Fibroblast of skin of right biceps (primary cell): ENCODE data around the gene NCK2.
"Not testable (repeated sequence)": the region's sequence is repeated elsewhere in the genome, so short reads cannot be mapped to it uniquely, and the experiment has no call there.

Experiments used
- DNase-seq: peaks from one replicate; pipeline ENCODE4 v3.0.0-alpha.2; 2013

The NCK2 gene

DNA sequence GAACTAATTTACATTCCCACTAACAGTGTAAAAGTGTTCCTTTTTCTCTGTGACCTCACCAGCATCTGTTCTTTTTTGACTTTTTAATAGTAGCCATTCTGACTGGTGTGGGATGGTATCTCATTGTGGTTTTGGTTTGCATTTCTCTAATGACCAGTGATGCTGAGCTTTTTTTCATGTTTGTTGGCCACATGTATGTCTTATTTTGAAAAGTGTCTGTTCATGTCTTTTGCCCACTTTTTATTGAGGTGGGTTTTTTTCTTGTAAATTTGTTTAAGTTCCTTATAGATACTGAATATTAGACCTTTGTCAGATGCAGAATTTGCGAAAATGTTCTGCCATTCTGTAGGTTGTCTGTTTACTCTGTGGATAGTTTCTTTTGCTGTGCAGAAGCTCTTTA, 153.0 kb downstream of the NCK2 start:
- DNase-seq: not testable (repeated sequence)

DNA sequence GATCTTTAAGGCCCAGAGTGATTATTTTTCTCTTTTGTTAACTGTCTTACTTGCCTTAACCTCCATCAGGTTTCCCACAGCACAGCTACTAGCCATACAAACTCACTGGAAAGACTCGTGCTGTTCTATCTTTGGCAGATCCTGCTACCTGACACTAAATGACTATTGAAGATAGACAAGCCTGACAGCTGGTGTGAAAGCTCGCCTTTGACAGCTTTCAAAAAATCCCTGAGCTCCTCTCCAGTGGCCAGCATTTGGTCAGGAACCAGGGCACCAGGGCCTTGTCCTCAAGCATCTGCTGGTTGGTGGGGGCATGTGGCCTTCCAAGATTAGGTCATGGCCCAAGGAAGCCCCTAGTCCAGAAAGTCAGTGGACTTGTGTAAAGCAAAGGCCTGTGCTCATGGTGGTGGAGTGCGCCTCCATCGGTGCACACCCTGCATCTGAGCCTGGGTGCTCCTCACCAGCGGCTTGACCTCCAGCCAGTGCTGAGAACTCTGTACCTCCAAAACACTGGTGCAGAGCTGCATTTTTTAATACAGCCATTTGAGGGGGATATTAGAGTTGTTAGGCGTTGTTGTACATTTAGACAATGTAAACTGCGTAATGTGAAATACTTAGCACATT, 158.5 kb downstream of the NCK2 start:
- no peak for DNase-seq

DNA sequence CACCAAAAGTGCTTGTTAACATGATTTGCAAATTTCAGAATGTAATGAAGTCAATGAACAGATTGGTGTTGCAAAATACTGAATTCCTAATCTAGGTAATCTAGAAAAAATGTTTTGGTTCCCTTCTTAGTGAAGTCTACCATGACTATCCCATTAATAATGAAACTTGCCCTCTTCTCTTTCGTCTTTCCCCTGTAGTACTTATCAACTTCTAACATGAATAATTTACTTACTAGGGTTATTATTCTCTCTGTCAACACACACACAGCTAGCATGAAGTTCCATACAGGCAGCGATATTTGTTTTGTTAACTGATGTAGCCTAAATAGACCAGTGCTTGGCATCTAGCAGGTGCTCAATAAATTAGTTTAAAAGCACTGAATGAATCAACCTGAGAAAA, 160.2 kb downstream of the NCK2 start:
- DNase-seq: no peak

DNA sequence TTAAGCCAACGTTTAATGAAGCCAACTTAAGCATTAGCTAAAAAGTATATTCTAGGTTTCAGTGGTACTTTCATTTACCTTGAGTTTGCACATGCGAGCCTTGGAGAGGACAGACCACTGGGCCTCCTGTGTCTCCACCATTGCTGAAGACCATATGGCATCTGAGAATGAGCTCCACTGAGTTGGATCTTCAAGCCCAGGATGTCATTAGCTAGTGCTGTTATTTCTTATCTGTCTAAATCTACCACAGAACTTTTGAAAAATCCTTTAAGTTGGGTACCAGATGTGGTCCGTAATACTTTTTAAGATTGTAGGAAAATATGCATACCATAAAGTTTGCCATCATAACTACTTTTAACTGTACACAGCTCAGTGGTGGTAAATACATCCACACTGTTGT, 161.8 kb downstream of the NCK2 start:
- no peak for DNase-seq

DNA sequence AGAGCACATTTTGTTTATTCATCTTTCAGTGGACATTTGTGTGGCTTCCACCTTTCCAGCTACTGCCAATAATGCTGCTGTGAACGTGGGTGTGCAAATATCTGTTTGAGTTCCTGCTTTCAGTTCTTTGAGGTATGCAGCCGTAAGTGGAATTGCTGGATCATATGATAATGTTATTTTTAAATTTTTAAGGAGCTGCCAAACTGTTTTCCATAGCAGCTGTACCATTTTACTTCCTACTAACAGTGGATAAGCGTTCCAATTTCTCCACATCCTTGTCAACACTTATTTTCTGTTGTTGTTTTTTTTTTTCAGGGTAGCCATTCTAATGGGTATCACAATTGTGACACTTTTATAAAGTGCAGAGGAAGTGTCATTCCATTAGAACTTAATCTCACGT, 162.5 kb downstream of the NCK2 start:
- DNase-seq: no peak

DNA sequence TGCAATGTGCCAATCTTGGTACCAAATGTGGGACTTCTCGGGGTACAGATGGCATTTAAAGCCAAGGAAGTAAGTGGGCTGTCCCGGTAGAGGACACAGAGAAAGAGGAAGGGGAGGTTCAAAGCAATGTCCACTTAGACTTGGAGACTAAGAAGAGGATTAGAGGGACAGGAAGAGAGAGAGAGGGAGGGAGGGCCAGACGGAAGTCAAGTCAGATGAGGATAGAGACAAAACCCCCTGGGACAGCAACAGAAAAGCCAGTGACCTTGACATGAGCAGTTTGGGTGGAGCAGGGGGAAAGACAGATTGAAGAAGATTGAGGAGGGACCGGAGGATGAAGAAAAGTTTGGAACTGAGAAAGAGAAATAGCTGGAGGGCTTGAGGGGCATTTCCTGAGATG, 164.5 kb downstream of the NCK2 start:
- no peak for DNase-seq

DNA sequence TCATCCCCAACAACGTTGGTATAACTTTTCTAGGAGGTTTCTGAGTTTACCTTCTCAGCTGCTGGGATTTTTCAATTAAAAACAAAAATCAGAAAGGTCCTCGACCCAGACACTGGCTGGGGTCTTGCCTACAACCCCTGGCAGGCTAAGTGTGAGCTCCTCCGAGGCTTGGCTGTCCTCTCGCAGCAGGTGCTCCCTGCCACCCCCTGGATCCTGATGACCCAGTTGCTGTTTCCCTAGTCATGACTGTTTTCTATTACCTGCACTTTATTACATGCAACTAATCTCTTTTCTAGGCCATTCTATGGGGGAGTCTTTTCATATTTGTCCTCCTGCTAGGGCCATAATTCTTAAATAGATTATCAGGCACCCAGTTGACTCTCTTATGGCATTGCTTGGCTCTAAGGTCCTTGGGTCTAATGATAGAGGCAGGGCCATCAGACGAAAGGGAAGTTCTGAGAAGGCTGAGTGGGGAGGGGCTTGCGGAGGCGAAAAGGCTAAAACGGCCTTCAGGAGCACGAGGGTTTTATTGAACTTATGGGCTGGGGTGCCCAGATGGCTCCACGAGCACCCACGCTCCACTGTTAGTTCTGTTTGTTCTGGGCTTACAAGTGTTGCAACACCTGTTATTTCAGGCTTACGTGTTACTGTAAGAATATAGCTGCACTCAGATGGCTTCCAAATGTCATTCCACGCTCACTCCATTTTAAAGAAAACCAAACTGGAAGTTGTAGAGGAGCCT, 166.0 kb downstream of the NCK2 start:
- DNase-seq: no peak

DNA sequence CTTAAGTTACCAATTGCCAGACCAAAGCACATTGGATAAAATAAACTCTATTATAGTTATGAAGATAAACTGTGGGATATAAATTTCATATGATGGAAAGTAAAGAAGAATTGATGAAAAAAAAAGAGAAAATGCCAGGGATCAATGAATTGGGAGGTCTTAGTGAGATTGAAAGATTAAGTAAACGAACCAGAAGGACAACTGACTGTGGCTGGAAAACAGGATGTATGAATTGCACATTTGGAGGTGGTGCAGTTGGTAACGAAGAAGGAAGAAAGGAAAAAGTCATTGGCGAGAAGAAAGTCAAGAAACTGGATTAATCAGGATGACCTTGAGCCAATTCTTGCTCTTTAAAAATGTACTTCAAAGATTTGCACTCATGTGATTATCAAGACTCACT, 166.7 kb downstream of the NCK2 start:
- DNase-seq: no peak

DNA sequence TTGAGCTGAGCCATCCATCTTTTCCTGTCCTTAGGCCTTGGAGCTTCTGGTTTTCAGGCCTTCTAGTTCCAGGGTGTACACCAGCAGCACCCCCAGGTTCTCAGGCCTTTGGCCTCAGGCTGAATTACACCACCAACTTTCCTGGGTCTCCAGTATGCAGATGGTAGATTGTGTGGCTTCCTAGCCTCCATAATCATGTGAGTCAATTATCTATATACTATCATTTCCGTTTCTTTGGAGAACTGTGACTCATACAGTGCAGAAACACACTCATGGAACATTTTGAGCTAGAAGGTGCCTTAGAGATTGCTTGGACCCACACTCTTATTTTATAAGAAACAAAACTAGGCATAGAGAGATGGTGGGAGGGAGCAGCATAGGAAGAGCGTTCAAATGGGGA, 167.4 kb downstream of the NCK2 start:
- no peak for DNase-seq

DNA sequence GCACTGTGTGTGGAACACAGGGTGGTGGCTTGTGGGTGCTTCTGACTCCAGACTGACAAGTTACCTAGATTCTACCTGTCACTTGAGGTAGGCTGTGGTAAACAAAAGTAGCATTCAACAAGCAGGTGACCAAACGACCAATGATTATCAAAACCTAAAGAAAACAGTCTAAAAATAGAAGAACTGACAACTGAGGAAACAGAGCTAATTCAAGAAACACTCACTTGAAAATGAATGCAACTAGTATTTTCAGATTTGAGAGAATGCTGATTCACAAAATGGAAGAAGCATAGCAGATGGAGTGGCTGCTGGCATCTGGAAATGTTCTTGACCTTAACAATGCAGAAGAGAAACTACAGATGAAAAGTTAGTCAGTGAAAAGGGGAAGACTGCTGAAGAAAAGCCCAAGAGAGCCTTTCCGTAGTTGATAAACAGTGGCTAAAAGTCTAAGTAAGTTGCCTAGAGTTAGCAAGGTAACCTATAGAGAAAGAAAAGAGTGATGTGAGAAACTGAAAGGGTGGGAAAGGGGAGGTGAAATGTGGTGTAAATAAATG, 170.4 kb downstream of the NCK2 start:
- DNase-seq: no peak

DNA sequence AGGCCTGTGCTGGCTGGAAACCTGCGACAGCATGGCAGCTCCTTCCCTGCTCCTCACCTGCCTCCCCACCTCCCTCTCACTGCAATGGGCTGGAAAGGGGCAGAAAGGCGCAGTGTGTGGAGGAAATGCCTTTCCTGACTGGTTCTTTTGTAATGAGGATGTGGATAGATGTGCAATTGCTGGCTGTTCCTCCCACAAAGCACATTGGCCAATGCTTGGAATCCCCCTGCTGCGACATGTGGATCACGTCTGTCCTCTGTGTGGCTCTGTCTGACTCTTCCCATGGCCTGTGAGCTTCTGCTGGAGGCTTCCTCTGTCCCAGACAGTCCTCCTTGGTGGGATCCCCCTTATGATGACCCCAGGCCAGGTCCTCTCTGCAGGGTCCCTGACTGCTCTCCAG, 172.5 kb downstream of the NCK2 start:
- no peak for DNase-seq

DNA sequence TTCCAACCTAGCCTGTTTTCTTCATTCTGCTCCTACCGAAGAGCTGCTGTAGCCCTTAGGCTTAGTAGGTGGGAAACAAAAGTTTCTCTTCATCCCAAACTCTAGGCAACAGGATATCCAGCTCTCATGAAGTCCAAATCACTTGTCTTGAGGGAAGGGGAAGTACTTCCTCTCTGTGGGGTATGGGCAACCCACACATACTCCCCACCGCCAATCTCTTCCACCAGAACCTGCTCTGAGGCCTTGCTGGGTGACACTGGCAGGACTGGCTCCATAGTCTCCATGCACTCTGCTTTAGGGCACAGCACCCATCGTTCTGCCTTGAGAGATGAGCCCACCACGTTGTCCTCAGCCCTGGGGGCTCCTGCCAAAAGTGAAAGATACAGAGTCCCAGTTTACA, 173.0 kb downstream of the NCK2 start:
- DNase-seq: no peak

DNA sequence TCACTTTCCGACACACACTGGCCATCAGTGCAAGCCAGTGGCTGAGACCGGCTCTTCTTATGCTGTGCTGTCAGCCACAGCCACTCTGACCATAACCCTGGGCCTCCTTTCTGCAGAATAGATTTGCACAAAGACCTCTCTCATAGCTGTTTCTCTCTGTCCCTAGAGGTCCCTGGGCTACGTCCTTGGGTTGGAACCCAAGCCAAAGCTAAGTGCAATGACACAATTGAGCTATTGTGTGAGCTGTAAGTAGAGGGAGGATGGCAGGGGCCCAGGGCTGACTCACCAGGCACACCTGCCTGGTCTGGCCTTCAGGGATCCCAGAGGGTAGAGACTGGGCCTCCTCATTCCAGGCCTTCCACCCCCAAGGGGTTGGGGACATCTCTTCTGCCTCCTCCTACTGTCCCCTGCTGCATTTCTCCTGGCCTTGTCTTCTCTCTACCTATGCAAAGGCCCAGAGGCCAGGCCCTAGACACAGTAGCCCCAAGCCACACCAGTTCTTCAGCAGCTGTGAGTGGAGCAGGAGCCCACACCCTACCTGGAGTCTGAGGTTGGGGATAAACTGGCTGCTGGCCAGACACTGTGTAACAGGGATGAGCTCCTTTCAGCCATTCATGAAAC, 174.6 kb downstream of the NCK2 start:
- DNase-seq: no peak

DNA sequence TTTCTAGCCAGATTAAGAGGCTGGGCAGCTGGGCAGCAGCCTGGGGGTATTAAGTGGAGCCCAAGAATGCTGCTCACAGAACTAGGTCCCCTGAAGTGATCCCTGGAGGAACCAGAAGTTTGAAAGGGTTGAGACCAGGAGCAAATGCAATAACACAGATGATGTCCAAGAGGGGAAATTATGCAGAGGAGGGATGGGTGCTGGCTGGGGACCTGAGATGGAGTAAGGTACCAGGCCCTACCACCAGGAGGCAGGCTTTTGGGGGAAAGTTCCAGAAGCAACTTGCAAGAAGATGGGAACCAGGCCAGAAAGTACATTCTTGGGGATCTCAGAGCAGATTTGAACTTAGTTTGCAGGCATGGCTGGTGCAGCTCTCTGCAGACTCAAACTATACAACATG, 175.1 kb downstream of the NCK2 start:
- peak; percentile 40 for DNase-seq

DNA sequence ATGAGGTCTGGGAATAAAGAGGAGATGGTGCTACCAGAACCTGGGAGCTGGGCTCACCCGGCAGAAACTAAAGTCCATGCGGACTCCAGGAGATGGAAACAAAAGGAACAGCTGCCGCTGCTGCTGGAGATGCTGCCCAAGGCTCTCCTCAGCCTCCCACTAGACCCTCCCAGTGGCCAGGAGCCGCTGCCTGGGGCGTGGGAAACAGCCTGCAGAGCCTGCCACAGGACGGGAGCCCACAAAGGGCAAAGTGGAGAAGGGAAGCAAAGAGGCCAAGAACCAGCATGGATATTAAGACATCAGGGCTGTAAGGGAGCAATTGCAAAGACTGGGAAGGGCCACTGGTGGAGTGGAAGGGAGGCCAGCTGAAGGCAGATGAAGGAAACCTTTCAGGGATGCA, 179.6 kb downstream of the NCK2 start:
- DNase-seq: no peak

DNA sequence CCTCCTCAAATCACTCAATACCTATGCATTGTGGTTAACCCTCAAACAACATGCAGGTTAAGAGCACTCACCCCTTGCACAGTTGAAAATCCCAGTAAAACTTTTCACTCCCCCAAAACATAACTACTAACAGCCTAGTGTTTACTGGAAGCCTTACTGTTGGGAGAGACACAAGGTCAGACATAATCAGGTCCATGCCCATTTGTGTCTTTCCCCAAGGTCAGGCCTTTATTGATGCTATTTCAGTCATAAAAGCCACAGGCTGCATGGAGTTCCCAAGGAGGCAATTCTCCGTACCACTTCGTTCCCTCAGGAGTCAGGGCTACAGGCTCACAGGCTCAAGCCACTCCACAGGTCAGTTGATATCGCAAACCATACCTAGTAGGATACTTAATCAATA, 180.2 kb downstream of the NCK2 start:
- no peak for DNase-seq

DNA sequence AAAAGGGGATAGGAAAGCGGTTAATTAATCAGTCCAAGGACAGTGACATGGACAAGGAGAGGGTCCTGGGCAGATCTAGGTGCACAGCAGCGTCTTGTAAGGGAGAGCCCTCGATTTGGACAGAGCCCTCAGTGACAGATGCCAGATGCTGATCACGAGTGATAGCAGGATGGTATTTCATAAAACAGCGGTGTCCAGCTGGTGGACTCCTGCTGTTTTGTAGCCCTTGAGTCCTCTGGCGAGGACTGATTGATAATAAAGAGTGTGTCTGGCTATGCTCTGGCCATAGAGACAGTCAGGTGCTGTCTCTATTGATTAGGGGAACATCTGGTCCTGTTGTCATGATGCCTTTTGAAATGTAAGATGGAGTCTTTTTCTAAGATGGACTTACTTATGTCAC, 180.7 kb downstream of the NCK2 start:
- no peak for DNase-seq

DNA sequence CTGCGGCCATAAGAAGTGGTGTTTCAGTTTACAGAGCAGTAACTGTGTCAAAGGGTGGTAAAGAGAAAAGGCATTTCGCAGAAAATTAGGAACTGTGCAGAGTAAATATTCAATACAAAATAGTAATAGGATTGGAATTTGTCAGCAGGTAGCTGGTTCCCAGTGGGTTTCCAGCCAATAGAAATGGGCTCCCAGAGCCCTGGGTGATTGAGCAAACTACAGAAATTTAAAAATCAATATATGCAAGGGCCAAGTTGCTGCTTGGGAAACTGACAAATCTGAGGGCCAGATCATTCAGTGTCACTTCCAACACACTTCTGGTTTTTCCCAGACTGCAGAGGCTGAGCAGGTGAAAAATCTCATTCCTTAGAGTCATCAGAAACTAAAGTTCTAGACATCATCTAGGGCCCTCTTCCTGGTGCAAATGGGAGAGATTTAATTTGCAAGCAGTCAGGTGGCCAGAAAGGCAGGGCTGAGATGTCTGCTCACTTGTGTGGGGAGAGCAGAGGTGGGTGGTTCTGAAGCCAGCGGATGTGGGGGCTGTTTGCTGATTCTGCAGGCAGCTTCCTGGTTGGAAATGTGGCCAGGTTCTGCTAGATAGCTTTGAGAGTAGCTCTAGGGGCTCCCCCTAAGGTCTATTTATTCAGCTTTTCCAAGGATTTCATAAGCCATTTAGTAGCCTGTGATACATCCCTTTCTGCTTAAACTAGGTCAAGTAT, 182.4 kb downstream of the NCK2 start:
- no peak for DNase-seq

DNA sequence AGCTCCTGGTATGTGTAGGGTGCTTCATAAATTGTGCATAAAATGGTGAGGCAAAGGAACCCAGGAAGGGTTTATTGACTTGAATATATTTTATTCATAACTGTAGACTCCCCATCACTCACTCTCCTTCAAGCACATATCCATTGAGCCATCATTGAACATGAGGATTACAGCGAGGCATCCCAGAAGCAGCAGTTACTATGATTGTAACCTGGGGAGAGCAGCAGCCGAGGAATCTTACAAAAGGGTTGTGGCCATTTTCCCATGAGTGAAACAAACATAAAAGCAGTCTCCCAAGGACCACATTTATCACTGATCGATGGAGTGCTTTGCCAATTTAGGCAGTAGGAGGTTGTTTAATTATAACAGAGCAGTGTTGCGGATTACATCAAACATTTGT, 183.4 kb downstream of the NCK2 start:
- no peak for DNase-seq

DNA sequence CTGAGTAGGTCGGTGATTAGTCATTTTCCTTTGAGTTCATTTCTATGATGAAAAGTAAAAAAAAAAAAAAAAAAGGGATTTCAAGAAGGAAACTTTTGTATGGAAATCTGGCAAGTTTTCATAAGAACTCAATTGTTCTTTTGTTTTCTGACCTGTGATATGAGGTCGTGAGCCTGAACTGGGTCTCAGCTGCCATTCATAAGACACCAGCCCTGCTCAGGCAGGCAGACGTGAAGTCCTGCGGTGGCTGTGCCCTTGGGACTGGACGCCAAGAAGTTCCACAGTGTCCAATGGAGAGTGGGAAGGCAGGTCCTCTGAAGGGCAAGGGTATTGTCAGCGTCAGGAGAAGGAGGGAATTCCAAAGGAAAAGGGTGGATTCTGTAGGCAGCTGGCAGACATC, 183.9 kb downstream of the NCK2 start:
- DNase-seq: no peak

DNA sequence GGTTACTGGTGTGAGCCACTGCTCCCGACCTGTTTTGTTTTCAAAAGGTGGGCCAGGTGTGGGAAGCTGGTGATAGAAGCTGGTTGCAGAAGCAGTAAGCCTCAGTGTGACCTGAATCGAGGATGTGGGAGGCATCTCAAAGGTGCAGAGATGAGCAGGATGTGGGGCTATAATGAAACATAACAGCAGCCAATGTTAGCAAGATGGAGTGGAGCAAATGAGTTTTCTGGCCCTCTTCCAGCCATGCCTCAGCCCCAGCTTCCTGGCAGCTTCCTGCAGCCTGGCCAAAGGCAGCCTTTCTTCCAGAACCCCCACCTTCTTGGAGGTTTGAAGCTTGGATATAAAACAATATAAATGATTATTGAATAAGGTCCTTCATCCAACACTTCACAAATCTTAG, 184.8 kb downstream of the NCK2 start:
- no peak for DNase-seq

DNA sequence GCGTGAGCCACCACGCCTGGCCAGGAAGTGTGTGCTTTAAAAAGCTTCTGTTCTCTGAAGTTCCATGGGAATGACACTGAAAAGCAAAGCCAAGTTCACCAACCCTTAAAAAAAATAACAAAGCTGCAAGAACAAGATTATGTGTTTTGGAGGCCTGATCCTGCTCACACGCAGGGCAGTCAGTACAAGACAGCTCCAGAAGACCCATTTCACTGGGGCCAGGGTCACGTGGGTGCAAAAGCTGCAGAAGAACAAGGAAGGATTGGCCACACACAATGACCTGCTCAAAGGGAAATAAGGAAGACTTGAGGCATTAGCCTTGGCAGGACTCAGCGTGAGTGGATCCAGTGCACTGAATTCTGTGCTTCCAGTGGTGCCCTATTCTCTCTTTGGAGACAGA, 187.9 kb downstream of the NCK2 start:
- no peak for DNase-seq

DNA sequence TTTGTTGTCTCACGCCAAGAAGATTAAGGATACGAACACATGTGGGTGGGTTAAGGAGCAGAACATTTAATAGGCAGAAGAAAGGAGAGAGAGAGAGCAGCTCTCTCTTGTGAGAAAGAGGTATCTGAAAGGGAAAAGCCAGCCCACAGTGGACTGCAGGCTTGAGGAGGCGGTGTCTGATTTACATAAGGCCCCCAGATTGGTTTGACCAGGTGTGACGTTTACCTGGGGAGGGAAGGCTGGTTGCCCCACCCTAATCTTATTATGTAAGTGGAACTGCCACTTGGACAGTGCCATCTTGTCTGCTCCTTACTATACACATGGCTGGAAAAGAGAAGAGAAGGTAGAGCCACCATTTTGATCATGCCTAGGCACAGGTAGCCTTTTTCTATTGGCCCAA, 189.2 kb downstream of the NCK2 start:
- DNase-seq: no peak

DNA sequence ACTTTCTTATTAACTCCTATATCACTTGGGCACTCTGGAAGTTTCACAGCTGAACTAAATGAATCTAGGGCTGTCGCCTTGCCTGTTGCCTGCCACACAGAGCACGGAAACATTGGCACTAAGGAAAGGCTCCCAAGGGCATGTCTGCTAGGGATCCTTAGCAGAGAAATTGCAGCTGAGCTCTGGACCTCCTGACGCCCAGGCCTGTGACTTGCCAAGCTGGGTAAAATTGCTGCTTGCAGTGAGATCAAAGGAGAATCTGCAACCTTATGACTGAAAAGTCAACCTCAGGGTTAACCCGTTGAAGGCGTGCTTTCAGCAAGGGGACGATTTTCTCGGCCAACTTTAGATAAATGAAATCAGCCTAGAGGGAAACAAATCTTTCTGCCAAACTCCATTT, 189.8 kb downstream of the NCK2 start:
- no peak for DNase-seq
